ENCODE measurements around the gene ODF2L.

DNA sequence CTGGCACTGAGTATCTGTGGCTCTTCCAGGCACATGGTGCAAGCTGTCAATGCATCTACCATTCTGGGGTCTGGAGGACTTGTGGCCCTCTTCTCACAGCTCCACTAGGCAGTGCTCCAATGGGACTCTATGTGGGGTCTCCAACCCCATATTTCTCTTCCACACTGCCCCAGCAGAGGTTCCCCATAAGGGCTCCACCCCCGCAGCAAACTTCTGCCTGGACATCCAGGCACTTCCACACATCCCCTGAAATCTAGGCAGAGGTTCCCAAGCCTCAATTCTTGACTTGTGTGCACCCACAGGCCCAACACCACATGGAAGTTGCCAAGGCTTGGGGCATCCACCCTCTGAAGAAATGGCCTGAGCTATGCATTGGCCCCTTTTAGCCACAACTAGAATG, 18.8 kb downstream of the ODF2L start:
- no peak for TF ChIP-seq POLR2A (IDR thresholded peaks at IDR 0.05)
- no peak for TF ChIP-seq CTCF (IDR thresholded peaks at IDR 0.05)
- no peak for TF ChIP-seq EP300 (IDR thresholded peaks at IDR 0.05)
